CD14-positive monocyte (primary cell): ENCODE data around the gene ZNF254. TPM values are rescaled to one million over a fixed set of nuclear protein-coding genes. Genes with fewer than 3 reads are reported as not detected.

ENCODE experiments used
- DNase-seq, 3 donors: peaks; one replicate each; pipeline ENCODE4 v3.0.0-alpha.2; 2011 to 2022
- H2AFZ ChIP-seq: 2 replicates; pipeline ENCODE4 v1.6.0; 2012; ENCODE audit warnings: mild to moderate bottlenecking, low read depth, low read length, inconsistent platforms; ENCODE audit not compliant: insufficient read depth, poor library complexity, severe bottlenecking
- H3K27ac ChIP-seq, 2 donors: 1 replicate in 1 of 2; 2 replicates in 1 of 2; pipeline ENCODE4 v1.5.1; 2012 to 2013; ENCODE audit warnings: low read length in 2 of 2, control low read depth in 1 of 2, inconsistent platforms in 1 of 2, low read depth in 1 of 2, mild to moderate bottlenecking in 1 of 2
- H3K27me3 ChIP-seq, 2 donors: one replicate each; pipeline versions ENCODE4 v1.6.0 to v1.6.1; 2011 to 2013; ENCODE audit warnings: low read length in 2 of 2; ENCODE audit not compliant: control insufficient read depth in 2 of 2, insufficient read depth in 2 of 2
- H3K36me3 ChIP-seq, 2 donors: replicated peaks in 1 of 2; 1 replicate in 1 of 2; 2 replicates in 1 of 2; pipeline versions ENCODE4 v1.5.1 to v1.6.1; 2012 to 2013; ENCODE audit warnings: low read length in 2 of 2, control low read depth in 1 of 2, inconsistent platforms in 1 of 2, mild to moderate bottlenecking in 1 of 2; ENCODE audit not compliant: insufficient read depth in 2 of 2, control insufficient read depth in 1 of 2
- H3K4me1 ChIP-seq, 2 donors: 1 replicate in 1 of 2; 2 replicates in 1 of 2; pipeline versions ENCODE4 v1.5.1 to v1.6.1; 2012 to 2013; ENCODE audit warnings: low read length in 2 of 2, control low read depth in 1 of 2, inconsistent platforms in 1 of 2, mild to moderate bottlenecking in 1 of 2, moderate library complexity in 1 of 2; ENCODE audit not compliant: insufficient read depth in 2 of 2, control insufficient read depth in 1 of 2
- H3K4me2 ChIP-seq: replicated peaks from 2 replicates; pipeline ENCODE3; 2012; ENCODE audit warnings: low read length, moderate library complexity, mild to moderate bottlenecking; ENCODE audit not compliant: poor library complexity, severe bottlenecking; ENCODE audit errors: extremely low read depth
- H3K4me3 ChIP-seq, 3 experiments: fragments of 200-600 bp in 1 of 3; sonication (generic) in 1 of 3; replicated peaks in 1 of 3; 1 replicate in 2 of 3; 2 replicates in 1 of 3; pipeline ENCODE4 v1.5.1; 2011 to 2013; ENCODE audit warnings: low read length in 3 of 3, mild to moderate bottlenecking in 3 of 3, control low read depth in 2 of 3, low read depth in 2 of 3, inconsistent platforms in 1 of 3, moderate library complexity in 1 of 3
- H3K79me2 ChIP-seq: 2 replicates; pipeline ENCODE4 v1.6.0; 2012; ENCODE audit warnings: mild to moderate bottlenecking, control low read depth, inconsistent platforms, low read length, moderate library complexity; ENCODE audit not compliant: insufficient read depth
- H3K9ac ChIP-seq: 2 replicates; pipeline ENCODE4 v1.6.0; 2017; ENCODE audit warnings: low read length, mild to moderate bottlenecking; ENCODE audit not compliant: insufficient read depth, poor library complexity, severe bottlenecking
- H3K9me3 ChIP-seq, 2 donors: replicated peaks in 1 of 2; 1 replicate in 1 of 2; 2 replicates in 1 of 2; pipeline versions ENCODE4 v1.5.1 to v1.6.1; 2012 to 2013; ENCODE audit warnings: low read length in 2 of 2, control low read depth in 1 of 2; ENCODE audit not compliant: control insufficient read depth in 1 of 2, insufficient read depth in 1 of 2
- H4K20me1 ChIP-seq: 2 replicates; pipeline ENCODE4 v1.6.0; 2012; ENCODE audit warnings: mild to moderate bottlenecking, low read length, control low read depth, moderate library complexity; ENCODE audit not compliant: insufficient read depth
- H3K27ac Mint-ChIP-seq, 7 donors: one replicate each; pipeline ENCODE4 v1.8.0; 2020; ENCODE audit warnings: mild to moderate bottlenecking in 7 of 7, mixed read lengths in 7 of 7, moderate library complexity in 6 of 7, inconsistent platforms in 2 of 7
- H3K27me3 Mint-ChIP-seq, 3 donors: one replicate each; pipeline ENCODE4 v1.8.0; 2021 to 2022; ENCODE audit warnings: low read depth in 3 of 3, mild to moderate bottlenecking in 3 of 3, mixed read lengths in 3 of 3, moderate library complexity in 3 of 3, inconsistent platforms in 1 of 3
- H3K36me3 Mint-ChIP-seq, 2 donors: one replicate each; pipeline ENCODE4 v1.8.0; 2020; ENCODE audit warnings: mixed read lengths in 2 of 2, inconsistent platforms in 1 of 2, mild to moderate bottlenecking in 1 of 2
- H3K4me1 Mint-ChIP-seq: one replicate; pipeline ENCODE4 v1.8.0; 2020; ENCODE audit warnings: mild to moderate bottlenecking, mixed read lengths
- H3K4me3 Mint-ChIP-seq, 2 donors: one replicate each; pipeline ENCODE4 v1.8.0; 2020; ENCODE audit warnings: mild to moderate bottlenecking in 2 of 2, mixed read lengths in 2 of 2, moderate library complexity in 1 of 2
- H3K9me3 Mint-ChIP-seq, 7 donors: one replicate each; pipeline ENCODE4 v1.8.0; 2020 to 2022; ENCODE audit warnings: mixed read lengths in 7 of 7, mild to moderate bottlenecking in 6 of 7, moderate library complexity in 6 of 7, inconsistent platforms in 2 of 7
- WGBS: methylation state at CpG from one replicate; pipeline ENCODE4 v1.1.5; 2013; ENCODE audit warnings: missing lambda C conversion rate; ENCODE audit not compliant: insufficient coverage; 5-methylcytosine and 5-hydroxymethylcytosine counted together
- intact Hi-C, 2 donors: fragments of 100-400 bp; cut with micrococcal nuclease; formaldehyde crosslinking; loops; one replicate each; pipeline versions ENCODE4 v1.15.0 to v1.15.1; 2023
- polyA plus RNA-seq, 3 donors: library from polyadenylated mRNA; depleted of rRNA in 1 of 3; unstranded in 2 of 3; stranded (reverse) in 1 of 3; fragments of 300-500 nt in 2 of 3; fragments of >200 nt in 1 of 3; fragmentation: Illumina TruSeq in 2 of 3; gene quantifications; 1 replicate in 2 of 3; 2 replicates in 1 of 3; pipeline ENCODE4 v1.2.3, GENCODE V29; 2012 to 2021
- TF ChIP-seq, protein P1 (sequence below): fragments of 200-600 bp; IDR thresholded peaks from one replicate; pipeline ENCODE4 v1.8.0; 2022; ENCODE audit warnings: antibody characterized with exemption, mild to moderate bottlenecking

Gene ZNF254
- polyA plus RNA-seq, 3 donors: 1.4 to 2.9 (median 1.7) TPM

DNA sequence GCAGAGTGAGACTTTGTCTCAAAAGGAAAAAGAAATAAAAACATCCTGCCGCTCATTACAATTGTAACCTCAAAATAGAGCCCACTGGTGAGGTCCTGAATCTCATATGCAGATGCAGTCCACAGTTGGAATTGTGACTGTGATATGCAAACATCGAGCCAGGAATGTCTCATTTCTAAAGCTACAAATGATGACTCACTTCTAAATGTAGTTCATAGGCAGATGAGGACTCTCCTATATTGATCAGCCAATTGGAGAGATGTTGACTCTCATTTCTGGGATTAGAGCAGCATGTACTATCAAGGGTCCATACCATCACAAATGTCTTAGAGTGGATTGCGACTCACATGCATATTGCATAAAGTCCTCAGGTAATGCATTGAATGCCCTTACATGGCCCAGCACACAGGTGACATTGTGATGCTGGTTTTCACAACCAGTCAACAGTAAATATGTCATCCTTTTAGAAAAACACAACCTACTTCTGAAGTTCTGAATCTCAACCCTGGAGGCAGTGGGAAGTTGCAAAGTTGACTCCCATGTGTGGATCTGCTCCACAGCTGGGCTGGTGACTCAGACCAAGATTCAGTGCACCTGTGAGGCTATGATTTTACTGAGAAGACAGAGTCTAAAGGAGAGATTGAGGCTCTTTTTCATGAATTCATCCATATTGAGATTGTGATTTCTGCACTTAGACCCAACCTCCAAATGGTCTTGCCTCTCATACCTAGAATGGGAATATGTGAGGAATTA is 16.9 kb upstream of the ZNF254 start:
- peaks cover 6 to 49% of the 10 kb centered on the region in 2 donors for H3K36me3 ChIP-seq
- intact Hi-C loops: no loop called here
- no peaks in the 10 kb centered on the region for H3K27me3 ChIP-seq
- TF ChIP-seq, protein P1, sequence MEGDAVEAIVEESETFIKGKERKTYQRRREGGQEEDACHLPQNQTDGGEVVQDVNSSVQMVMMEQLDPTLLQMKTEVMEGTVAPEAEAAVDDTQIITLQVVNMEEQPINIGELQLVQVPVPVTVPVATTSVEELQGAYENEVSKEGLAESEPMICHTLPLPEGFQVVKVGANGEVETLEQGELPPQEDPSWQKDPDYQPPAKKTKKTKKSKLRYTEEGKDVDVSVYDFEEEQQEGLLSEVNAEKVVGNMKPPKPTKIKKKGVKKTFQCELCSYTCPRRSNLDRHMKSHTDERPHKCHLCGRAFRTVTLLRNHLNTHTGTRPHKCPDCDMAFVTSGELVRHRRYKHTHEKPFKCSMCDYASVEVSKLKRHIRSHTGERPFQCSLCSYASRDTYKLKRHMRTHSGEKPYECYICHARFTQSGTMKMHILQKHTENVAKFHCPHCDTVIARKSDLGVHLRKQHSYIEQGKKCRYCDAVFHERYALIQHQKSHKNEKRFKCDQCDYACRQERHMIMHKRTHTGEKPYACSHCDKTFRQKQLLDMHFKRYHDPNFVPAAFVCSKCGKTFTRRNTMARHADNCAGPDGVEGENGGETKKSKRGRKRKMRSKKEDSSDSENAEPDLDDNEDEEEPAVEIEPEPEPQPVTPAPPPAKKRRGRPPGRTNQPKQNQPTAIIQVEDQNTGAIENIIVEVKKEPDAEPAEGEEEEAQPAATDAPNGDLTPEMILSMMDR: no peak
- Mint-ChIP-seq H3K4me1 (no peaks in the 10 kb centered on the region), H3K4me3 (no peak overlapping the region), H3K9me3 (peaks cover under 1 to 14% (median 5%) of the 10 kb centered on the region in 7 donors), H3K27ac (no peak overlapping the region), H3K36me3 (peaks cover 33 to 46% of the 10 kb centered on the region in 2 donors), H3K27me3 (no peaks in the 10 kb centered on the region)
- H3K27ac ChIP-seq: no peak overlapping the region
- no peaks in the 10 kb centered on the region for H4K20me1 ChIP-seq
- WGBS: no CpG with 5 or more reads among the region's 3 CpGs
- DNase-seq: no peak
- no peak overlapping the region for H3K4me3 ChIP-seq
- no peak overlapping the region for H3K4me2 ChIP-seq
- no peak overlapping the region for H2AFZ ChIP-seq
- no peaks in the 10 kb centered on the region for H3K4me1 ChIP-seq
- H3K9ac ChIP-seq: no peak overlapping the region
- H3K9me3 ChIP-seq: peaks cover 3 to 5% of the 10 kb centered on the region in 2 donors
- H3K79me2 ChIP-seq: no peaks in the 10 kb centered on the region

DNA sequence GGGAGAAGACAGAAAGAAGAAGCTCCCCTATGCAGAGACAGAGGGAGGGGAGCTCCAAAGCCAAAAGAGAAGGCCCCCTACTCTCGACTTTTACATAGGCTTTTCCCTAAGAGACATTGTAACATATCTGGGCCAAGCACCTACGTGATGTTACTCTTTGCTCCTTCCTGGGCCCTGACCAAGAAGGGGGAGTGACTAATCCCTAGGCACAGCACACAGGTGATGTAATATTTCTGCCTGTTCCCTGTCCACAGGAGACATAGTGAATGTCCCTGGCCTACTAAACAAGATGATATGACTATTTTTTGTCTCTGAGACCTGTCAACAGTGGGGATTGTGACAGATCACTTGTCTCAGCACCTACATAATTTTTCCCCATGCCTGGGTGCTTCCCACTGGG is 15.9 kb upstream of the ZNF254 start:
- DNase-seq: no peak
- TF ChIP-seq, protein P1: no peak
- H4K20me1 ChIP-seq: no peaks in the 10 kb centered on the region
- H3K4me2 ChIP-seq: no peak overlapping the region
- Mint-ChIP-seq H3K4me1 (no peaks in the 10 kb centered on the region), H3K9me3 (peaks cover 4 to 21% (median 10%) of the 10 kb centered on the region in 7 donors), H3K4me3 (no peak overlapping the region), H3K27ac (no peak overlapping the region), H3K27me3 (no peaks in the 10 kb centered on the region), H3K36me3 (peaks cover 32 to 46% of the 10 kb centered on the region in 2 donors)
- no peak overlapping the region for H2AFZ ChIP-seq
- H3K36me3 ChIP-seq: peaks cover 6 to 42% of the 10 kb centered on the region in 2 donors
- no peaks in the 10 kb centered on the region for H3K4me1 ChIP-seq
- H3K27ac ChIP-seq: no peak overlapping the region
- 67% methylated on average over 1 of the region's 2 CpGs for WGBS
- H3K79me2 ChIP-seq: no peaks in the 10 kb centered on the region
- H3K27me3 ChIP-seq: no peaks in the 10 kb centered on the region
- no peak overlapping the region for H3K9ac ChIP-seq
- H3K9me3 ChIP-seq: peaks cover 5 to 6% of the 10 kb centered on the region in 2 donors
- no peak overlapping the region for H3K4me3 ChIP-seq
- intact Hi-C loops: no loop called here
